ENCODE data around the gene APBB3.

APBB3 gene

DNA sequence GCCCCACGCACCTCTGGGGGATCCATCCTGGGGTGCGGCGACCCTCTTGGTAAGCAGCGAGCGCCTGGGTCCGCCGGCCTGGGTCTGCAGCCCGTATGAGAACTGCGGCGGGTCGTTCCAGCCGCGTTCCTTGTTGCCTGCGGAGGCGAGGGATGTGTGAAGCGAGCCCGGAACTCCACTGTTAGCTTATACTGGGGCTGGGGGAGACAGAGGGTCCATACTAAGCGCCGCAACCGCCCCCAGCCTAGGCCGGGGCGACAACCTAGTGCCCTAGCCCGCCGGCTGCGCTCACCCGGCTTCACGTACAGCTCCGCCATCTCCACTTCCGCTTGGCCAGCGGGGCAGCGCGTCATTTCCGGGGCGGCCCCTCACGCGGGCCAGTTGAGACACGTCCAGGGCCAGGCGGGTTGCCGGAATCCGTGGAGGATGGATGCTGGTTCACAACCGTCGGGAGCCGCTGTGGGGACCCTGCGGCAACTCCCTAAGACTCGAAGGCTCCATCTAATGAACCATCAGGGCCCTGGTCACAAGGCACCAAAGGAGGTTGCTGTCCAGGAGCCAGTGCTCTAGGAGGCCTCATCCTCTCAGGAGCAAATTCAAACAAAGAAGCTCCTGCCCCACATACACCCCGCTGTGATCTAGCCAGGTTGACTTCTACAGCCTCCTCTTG lies 7.1 kb downstream of the APBB3 start, which contains the start of gene SRA1:
Gene SRA1 (minus strand): TSS at position 338 of the 670 bp plus-strand sequence. CDS start 21 bp downstream, at position 317.
- peak; percentile 59 for DNase-seq (ENCODE audit: low read depth)
- H3K4me3 ChIP-seq (ENCODE audit: low read depth, low read length), result peak within 1 kb of the TSS; percentile 85

DNA sequence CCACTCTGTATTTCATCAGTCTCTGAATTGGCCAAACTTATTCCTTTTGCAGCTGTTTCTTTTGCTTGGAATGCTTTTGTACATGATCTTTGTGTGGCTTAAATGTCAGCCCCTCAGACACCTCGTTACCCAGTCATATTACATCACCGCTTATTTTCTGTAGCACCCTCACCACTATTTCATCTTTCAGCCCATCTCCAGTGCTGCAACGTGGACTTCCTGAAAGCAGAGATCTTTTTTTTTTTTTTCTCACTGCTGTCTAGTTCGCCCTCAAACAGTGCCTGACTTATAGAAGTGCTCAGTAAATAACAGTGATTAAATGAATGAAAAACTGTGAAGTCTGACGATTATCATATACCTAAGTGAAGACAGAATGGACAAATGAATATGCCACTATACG lies 8.0 kb downstream of the APBB3 start:
- no peak for DNase-seq (ENCODE audit: low read depth)
- peak overlapping the region; percentile 85 for H3K4me3 ChIP-seq (ENCODE audit: low read depth, low read length)

DNA sequence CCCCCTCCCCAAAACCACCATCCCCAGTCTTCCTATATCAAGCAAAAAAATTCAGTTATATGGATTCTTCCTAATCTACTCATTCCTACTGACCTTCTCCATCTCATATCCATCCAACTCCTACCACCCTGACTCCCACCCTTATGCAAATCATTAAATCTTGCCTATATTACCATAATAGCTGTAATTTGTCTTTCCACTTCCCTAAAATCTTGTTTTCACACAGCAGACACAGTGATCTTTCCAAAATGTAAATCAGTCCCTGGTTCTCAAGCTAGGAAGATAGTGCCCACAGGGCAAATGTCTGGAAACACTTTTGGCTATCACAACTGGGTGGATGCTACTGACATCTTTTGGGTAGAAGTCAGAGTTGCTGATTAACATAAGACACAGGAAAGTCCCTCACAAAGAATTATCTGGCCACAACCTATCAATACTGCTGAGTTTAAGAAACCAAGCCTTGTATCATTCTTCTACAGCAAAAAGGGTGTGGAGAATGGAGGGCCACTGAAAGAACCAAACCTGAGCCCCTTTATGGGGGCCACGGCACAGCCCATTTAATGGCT lies 8.6 kb downstream of the APBB3 start:
- no peak for DNase-seq (ENCODE audit: low read depth)

DNA sequence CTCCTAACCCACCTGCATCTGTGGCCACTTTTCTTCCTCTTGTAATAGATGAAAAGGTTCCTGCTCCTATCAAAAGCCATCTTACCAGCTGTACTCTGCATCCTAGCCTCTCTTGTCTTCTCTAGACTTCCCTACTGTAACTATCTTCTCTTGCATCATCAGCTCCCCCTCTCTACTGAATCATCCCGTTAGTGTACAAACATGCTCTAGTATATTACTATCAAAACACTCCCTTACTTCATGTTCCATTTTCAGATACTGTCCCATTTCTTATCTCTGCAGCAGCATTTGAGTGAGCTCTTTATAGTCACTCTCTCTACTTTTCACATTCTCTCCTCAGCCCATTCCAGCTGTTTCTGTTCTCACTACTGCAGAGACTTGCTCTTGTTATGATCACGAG lies 9.9 kb downstream of the APBB3 start:
- DNase-seq (ENCODE audit: low read depth), result no peak
- H3K4me3 ChIP-seq (ENCODE audit: low read depth, low read length), result no peak overlapping the region

More for the DNA sequence above, 8.6 kb downstream of the APBB3 start:
- peak overlapping the region; percentile 85 for H3K4me3 ChIP-seq (ENCODE audit: low read depth, low read length)

DNA sequence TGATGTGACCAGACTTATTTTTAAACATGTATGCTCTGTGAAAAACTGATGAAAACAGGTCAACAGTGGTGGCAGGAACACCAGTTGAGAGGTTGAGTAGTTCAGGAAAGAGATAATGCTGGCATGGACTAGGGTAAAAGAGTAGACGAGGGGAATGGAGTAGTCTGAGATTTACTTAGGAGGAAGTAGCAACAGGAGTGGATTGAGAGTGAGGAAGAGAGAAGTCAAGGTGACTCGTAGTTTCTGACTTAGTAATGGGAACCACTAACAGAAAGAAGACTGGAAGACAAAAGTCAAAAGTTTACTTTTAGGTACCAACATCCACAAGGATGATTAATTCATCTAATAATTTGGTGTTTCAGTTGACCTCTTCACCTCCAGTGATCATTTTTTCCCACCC lies 10.7 kb downstream of the APBB3 start:
- no peak overlapping the region for H3K4me3 ChIP-seq (ENCODE audit: low read depth, low read length)
- DNase-seq (ENCODE audit: low read depth), result no peak

DNA sequence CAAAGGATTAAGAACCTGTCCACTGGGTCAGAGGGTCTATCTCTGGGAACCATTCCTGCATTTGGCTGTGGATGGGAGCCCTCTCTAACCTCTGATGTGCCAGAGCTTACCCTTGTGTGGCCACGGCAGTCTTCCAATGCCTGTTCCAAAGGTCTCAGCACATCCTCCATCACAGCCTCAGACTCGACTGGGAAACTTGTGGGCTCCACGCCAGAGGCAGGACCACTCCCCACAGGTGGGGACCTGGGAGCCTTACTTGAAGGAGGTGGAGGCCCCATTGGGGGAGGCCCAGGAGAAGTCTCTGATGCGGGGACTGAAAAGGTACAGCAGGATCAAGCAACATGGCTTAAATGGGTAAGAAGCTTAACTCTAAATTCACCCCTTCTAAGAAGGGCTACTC lies 12.5 kb downstream of the APBB3 start:
- no peak overlapping the region for H3K4me3 ChIP-seq (ENCODE audit: low read depth, low read length)
- DNase-seq (ENCODE audit: low read depth), result no peak

DNA sequence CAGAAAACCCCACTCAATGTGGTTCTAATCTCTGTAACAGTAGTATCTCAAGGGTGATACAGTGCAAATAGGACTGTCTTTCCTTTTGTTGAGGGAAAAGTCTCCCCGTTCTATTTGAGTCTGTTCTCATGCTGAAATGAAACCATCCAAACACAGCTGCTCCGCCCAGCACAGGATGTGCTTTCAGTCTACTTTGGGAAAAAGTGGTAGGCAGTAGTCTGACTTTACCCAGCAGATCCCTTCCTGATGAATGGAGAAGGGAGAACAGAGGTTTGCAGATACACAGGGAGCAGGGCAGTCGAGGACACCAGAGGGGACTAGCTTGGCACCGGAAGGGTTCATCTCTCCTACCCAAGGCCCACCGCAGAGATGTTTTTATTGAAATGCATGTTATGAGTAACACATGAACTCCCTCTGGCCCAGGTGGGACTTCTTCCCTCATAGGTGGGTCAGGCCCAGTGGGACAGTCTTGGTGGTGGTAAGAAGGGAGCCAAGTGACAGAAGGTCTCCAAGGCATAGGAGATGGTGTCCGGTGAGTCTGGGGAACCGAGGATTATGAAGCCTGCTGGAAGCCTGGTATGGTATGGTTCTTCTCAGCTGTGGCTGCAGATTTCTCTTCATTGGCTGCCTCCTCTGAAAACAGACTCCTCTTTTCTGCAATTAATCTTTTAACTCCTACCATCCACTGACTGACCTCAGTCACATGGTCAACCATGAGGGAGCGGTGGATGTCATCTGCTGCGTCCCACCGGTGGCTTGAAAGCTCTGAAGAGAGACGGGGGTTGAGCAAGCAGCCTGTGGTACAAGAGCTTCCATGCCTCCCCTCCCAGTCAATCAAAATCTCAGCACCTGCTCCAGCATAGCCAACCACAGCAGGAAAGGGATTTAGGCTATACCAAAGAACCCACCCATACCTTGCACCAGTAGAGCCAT lies 14.0 kb downstream of the APBB3 start:
- H3K4me3 ChIP-seq (ENCODE audit: low read depth, low read length), result no peak overlapping the region
- DNase-seq (ENCODE audit: low read depth), result no peak

DNA sequence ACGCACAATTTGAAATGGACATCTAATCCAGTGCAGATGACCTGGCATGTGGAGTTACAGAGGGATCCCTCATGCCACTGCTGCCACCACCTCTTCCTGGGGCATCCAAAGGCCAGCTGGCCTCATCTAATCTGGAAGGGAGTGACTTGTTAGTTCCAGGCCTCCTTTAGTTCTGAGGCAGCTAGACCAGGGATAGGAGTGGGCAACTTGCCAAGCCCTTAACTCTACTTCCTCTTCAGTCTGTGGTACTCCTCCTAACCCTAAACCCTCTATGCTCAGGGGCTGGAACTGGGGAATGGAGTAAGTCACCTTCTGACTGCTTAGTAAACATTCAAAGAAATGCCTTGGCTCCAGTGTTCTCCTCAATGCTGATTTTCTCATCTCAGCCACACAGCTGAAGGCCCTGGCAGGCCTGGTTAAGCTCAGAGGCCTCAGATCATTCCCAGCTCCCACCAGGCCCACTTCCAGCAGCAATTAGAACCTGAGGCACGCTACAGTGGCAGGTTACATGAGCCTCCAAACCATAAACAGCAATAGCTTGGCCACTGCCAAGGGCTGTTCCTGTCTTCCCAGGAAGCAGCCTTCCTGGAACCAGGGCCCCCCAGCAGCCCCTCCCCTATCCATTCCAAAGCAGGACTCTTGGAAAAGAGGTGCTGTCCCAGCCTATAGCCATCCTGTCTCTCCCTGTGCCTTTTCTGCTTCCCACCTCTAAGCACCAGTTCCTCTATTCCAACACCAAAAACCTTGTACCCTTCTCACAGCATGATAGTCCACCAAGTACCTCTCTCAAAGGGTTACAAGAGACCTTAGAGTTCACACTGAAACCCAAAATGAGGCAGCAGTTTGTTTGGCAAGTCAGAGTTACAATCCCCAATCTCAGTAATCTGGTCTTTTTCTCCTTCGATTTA lies 14.9 kb downstream of the APBB3 start:
- no peak for DNase-seq (ENCODE audit: low read depth)

DNA sequence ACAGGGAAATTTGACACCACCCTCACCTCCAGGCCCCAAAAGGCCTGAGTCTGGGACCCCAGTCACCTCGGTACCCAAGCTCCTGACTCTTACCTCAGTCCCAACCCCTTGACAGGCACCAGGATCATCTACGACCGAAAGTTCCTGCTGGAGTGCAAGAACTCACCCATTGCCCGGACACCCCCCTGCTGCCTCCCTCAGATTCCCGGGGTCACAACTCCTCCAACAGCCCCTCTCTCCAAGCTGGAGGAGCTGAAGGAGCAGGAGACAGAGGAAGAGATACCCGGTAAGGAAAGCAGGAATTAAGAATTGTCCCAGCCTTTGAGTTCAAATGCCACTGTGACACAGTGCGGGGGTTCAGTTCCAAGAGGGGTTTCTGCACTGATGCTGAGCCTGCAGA lies 15.6 kb downstream of the APBB3 start:
- DNase-seq (ENCODE audit: low read depth), result no peak
- no peak overlapping the region for H3K4me3 ChIP-seq (ENCODE audit: low read depth, low read length)

More for the DNA sequence above, 14.9 kb downstream of the APBB3 start:
- no peak overlapping the region for H3K4me3 ChIP-seq (ENCODE audit: low read depth, low read length)

DNA sequence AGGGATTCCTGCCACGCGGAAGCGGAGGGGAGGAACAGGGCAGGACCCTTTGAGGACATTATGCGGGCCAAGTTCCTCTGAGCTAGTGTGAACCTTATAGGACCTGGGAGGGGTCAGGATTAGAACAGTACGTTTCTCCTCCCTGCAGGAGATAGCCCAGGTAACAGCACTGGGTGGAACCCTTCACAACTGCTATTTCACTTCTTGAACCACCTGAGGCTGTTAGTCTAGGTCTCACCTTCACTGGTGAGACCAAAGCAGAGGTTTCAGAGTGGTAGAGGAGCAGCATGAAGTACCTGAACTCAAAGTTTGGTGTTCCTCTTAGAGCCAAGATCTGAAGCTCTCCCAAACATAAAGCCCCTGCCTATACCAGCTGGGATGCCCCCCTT lies 16.1 kb downstream of the APBB3 start:
- DNase-seq (ENCODE audit: low read depth), result no peak
- peak overlapping the region; percentile 46 for H3K4me3 ChIP-seq (ENCODE audit: low read depth, low read length)

DNA sequence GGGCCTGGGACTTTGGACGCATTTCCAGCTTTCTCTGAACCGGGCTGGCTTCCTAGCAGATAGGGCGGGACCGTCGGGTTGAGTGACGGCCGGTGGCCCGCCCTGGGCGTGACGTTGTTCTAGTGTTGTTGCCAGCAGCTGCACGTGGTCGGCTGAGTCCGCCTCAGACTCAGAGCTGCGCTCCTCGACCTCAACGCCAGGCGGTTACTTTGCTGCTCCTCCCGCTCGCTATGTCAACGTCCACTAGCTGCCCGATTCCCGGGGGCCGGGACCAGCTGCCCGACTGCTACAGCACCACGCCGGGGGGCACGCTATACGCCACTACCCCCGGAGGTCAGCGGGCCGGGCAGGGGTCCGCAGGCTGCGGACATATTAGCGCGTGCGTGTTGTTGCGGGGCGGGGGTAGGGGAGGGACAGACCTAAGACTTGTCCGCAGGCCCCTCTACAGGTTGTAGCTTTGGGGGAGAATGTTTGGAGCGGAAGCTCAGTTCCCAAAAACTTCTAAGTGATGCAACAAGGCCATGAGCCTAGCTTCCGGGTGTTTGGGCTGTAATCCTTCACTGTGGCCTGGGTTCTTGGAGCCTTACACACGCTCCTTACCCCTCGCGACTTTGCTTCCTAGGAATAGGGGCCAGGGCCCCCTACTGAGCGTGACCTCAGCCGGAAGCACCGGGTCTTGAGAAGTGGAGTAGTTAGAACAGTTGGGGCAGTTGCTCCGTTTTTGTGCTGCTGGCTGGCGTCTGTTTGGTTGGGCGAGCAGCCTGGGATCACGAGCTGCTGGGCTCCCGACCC lies 16.7 kb downstream of the APBB3 start, which contains the start of gene EIF4EBP3:
Gene EIF4EBP3 (plus strand): TSS at position 155 of the 792 bp plus-strand sequence. CDS start 76 bp downstream, at position 231.
- peak; percentile 88 for DNase-seq (ENCODE audit: low read depth)
- H3K4me3 ChIP-seq (ENCODE audit: low read depth, low read length), result peak within 1 kb of the TSS; percentile 46

DNA sequence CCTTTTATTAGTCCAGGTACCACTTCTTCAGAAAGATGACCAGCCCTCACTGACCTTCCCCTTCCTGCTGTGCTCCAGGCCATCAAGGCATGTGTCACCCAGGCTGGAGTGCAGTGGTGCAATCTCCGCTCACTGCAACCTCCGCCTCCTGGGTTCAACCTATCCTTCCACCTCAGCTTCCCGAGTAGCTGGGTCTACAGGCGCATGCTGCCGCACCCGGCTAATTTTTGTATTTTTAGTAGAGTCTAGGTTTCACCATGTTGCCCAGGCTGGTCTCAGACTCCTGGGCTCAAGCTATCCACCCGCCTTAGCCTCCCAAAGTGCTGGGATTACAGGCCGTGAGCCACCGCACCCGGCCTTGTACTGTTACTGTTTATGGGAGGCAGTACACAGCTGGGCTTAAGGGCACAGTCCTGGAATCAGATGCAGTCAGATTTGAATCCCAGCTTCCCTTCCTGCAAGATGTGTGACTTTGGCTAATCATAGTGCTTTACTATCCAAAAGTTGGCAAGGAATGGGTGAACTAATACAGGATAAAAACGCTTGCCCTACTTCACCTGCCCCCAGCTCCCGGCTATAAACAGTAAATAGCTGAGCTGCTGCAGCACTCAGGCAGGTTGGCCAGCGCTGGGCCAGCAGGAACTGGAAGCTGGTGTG lies 17.4 kb downstream of the APBB3 start:
- H3K4me3 ChIP-seq (ENCODE audit: low read depth, low read length), result peak overlapping the region; percentile 28
- no peak for DNase-seq (ENCODE audit: low read depth)

DNA sequence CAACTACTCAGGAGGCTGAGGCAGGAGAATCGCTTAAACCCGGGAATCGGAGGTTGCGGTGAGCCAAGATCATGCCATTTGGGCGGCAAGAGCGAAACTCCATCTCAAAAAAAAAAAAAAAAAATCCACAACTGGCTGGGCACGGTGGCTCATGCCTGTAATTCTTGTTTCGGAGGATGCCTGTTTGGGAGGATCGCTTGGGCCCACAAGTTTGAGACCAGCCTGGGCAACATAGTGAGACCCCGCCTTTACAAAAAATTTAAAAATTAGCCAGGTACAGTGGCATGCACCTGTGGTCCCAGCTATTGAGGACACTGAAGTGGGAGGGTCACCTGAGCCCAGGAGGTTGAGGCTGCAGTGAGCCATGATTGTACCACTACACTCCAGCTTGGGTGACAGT lies 18.8 kb downstream of the APBB3 start:
- no peak for DNase-seq (ENCODE audit: low read depth)
- no peak overlapping the region for H3K4me3 ChIP-seq (ENCODE audit: low read depth, low read length)

DNA sequence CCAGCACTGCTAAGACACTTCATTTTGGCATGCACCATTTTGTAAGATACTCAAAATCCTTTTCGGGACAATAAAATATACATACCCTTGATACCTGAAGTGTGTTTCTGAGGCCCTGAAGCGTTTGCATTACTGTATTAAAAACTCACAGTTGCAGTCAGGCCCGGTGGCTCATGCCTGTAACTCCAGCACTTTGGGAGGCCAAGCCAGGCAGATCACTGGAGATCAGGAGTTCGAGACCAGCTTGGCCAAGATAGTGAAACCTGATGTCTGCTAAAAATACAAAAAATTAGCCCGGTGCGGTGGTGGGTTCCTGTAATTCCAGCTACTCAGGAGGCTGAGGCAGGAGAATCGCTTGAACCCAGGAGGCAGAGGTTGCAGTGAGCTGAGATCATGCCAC lies 19.4 kb downstream of the APBB3 start:
- no peak overlapping the region for H3K4me3 ChIP-seq (ENCODE audit: low read depth, low read length)
- no peak for DNase-seq (ENCODE audit: low read depth)

DNA sequence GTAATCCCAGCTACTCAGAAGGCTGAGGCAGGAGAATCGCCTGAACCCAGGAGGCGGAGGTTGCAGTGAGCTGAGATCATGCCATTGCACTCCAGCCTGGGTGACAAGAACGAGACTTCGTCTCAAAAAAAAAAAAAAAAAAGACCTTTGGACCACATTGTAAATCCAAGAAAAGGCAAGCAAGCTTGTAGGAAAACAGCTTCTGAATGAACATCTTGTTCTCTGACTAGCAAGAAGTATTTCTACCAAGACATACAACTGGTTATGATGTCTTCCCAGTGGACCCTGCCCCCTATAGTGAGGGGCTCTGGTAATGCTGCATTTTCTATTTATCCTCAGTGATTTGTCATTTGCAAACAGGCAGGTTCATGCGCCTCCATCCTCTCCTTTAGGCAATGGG lies 21.4 kb downstream of the APBB3 start:
- no peak overlapping the region for H3K4me3 ChIP-seq (ENCODE audit: low read depth, low read length)
- no peak for DNase-seq (ENCODE audit: low read depth)

DNA sequence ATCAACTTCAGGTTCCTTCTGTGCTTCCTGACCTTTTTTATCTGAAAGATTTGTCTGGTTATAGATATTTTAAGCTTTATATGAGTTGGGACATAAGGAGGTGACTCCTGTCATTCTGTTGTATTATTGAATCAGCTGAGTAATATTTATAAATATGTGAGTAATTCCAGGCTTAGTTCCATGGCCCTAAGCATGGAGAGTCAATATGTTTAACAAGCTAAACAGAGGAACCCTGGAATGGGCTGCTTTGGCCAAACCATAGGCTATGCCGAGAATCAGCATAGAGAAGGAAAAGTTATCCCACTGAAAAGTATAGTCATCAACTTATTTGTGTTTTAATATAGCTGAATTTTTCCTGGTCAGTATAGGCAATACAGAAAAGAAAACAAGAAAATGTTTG lies 24.2 kb downstream of the APBB3 start:
- DNase-seq (ENCODE audit: low read depth), result no peak

DNA sequence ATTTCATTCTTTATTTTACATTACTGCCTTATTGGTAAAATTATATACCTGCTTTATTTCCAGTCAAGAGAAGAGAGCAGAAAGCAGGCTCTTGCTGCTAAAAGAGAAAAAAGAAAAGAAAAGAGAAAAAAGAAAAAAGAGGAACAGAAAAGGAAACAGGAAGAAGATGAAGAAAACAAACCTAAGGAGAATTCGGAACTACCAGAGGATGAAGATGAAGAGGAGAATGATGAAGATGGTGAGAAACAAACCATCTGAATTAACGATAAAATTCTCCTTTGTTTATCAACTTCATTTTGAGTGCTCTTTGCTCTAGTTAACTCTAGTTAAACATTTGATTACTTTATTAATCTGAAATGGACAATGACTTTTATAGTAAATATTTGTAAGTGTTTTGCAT lies 40.4 kb downstream of the APBB3 start:
- DNase-seq (ENCODE audit: low read depth), result no peak
- H3K4me3 ChIP-seq (ENCODE audit: low read depth, low read length), result no peak overlapping the region

More for the DNA sequence above, 24.2 kb downstream of the APBB3 start:
- no peak overlapping the region for H3K4me3 ChIP-seq (ENCODE audit: low read depth, low read length)

DNA sequence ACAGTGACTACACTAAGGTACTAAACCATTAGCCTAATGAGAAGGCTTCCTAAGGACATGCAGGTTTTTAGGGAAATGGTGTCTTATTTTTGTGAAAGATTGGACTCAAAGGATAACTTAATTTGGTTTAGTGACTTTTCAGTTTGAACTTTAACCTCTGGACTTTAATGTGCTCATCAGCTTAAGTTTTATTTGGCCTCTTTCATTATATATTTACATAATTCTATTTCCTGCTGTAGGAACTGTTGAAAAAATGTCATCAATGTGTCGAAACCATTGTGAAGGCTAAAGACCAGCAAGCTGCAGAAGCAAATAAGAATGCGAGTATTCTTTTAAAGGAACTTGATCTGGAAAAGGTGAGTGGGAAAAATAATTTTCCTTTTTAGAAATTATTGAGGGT lies 51.3 kb downstream of the APBB3 start:
- DNase-seq (ENCODE audit: low read depth), result no peak
- H3K4me3 ChIP-seq (ENCODE audit: low read depth, low read length), result no peak overlapping the region

All from skeletal muscle cell (primary cell).